GM18498 (cell line): ENCODE data around the gene TCERG1L.
"Not testable (repeated sequence)": the region's sequence is repeated elsewhere in the genome, so short reads cannot be mapped to it uniquely, and the experiment has no call there.

Experiments
- ATAC-seq: cut with Tn5 transposase; IDR thresholded peaks from one replicate; pipeline ENCODE4 v1.9.1; 2021; ENCODE audit warnings: mild to moderate bottlenecking, moderate library complexity; ENCODE audit not compliant: unreplicated experiment

TCERG1L gene

DNA sequence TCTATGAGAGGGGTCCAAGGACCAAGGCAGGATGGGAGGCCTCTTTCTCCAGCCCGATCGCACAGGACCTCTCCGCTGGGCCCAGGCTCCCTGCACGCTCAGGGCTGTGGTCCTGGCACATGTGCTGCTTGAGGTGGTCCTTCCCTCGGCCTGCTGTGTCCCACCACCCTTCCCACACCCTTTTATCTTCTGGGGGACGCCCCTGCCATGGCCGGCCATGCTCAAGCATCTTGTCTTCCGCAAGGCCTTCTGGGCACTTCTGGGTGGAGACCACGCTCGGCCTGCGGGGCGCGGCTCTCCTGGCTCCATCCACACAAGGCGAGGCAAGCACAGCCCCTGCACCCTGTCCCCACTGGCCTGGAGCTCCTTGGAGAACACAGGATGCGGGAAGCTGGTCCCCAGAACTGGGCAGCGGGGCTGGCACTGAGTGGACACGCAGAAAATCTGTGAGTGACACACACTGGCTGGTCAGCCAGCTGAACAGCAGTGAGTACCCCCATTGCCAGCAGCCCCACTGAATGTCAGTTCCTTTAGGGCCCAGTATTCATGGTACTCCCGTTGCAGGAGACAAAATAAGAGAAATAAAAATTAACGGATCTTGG lies 115.9 kb downstream of the TCERG1L start:
- no peak for ATAC-seq

DNA sequence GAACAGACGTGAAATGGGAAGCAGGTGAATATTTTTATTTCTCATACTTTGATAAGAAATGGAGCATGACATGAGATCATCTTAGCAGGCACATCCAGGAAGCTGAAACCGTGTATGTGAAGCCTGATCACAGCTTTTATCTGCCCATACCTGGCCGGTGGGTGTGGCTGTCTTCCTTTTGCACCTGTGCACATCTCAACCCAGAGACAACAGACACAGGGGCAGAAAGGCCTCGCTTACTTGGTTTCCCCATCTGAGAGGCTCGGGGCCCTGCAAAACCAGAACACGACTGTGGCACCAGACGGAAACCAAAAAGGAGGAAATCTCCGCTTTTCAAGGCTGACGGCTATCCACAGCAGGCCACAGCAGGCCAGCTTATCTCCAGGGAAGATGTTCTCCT lies 116.4 kb downstream of the TCERG1L start:
- ATAC-seq = no peak

DNA sequence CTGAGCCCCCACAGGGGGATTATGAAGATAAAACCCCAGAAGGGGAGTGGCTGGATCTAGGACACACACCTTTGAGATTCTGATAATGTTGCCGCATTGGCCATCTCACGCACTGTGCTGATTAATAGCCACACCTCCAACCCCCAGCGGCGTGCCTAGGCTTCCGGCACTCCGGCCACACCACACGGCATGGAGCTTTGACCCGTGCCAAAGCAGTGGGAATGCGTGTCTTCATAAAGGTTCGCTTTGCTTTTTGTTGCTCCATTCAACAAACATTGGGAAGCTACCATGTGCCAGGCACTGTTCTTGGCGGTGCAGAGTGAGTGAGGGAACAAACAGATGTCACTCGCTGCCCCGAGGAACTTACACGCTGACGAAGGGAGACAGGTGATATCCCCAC lies 117.6 kb downstream of the TCERG1L start:
- ATAC-seq = no peak

DNA sequence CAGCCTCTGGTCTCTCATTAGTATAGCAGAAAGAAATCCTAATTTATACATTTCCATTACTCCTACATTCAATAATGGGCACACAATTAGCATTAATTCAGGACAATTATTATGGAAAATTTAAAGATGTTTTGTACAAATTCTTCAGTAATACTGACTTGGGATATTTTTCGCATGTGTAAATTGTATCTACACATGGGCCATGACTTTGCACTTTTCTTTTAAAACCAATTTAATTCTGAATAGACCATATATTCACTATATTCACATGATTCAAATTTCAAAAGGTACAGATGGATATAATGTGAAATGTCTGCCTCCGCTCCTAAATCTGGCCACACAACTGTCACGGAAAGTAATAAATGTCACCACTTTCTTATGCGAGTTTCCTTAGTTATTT lies 123.0 kb downstream of the TCERG1L start:
- no peak for ATAC-seq

DNA sequence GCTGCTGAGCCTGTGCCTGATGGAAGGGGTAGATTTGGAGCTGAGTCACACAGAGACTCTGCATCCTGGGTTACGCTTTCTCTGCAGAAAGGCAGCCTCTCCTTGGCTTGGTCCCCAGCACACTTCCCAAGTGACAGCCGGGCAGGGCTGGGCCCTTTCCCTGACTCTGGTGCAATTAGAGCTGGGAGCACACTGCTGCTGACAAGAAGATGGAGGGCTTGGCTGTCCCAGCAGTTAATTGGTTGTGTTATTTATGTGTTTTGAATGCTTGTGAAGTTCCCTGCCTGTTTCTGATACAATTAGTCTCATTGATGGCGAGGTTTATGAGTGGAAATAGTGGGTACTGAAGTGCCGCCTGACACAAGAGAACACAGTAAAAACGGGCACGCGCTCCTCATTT lies 123.6 kb downstream of the TCERG1L start:
- ATAC-seq = no peak

DNA sequence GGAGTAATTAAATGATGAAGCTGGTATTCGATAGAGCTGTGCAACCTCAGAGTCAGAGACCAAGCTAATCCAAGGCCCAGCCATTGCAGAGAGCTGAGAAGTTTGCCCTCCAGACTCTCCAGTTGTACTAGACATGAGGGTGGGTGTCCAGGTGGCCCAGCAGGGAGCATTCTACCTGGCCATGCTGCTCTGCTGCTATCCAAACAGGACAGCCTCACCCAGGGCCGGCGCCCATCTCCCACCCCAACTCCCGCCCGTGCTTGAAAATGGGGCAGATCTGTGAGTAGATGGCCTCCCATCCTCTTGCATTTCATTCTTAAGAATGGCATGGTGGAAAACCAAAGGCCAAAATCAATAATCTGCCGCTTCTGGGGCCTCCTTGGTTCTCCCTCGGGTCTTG lies 124.2 kb downstream of the TCERG1L start:
- no peak for ATAC-seq

DNA sequence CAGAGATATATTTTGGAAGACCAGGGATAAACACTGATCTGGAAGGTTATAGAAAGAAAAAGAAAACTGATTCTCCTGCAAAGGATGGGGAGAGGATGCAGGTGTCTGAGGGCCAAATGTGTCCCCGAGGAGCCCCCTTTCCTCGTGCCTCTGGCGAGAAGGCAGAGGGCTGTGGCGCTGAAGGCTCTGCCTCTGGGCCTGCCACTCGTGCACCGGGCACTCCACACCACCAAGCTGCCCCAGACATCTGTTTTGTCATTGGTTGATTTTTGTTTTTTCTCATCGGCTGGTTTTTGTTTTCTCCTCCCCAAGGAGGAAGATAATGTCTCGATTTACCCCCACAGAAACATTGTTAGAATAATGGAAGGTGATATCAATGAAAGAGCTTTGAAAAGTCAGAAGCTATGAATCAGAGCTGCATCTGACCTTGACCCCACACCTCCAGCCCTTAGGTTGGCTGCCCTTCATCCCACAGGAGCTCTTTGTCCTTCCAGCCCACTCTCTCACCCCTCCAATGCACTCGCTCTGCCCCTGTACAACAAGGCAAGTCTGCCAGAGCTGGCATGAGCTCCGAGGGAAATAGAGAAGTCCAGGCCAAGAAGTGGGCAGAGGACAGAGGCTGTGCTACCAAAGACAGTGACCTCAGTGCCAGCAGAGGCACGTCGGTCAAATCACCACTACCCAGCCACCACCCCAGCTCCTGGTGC lies 124.8 kb downstream of the TCERG1L start:
- no peak for ATAC-seq

DNA sequence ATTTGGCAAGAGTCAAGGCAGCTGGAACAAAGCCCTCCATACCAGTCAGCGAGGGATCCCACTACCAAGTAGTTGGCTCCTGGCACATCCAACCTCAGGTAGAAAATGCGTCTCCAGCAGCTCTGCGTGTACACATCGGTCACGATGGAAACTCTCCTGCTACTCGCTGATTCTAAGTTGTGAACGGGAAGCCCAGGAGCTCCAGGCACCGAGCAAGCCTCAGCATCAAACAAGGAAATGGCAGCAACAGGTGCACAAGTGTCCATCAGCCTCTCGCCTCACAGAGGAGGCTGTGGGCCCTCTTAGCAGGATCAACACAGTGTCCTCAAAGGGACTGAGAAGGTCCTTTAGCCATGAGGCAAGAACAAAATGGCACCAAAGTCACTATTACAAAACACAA lies 127.0 kb downstream of the TCERG1L start:
- ATAC-seq = no peak

DNA sequence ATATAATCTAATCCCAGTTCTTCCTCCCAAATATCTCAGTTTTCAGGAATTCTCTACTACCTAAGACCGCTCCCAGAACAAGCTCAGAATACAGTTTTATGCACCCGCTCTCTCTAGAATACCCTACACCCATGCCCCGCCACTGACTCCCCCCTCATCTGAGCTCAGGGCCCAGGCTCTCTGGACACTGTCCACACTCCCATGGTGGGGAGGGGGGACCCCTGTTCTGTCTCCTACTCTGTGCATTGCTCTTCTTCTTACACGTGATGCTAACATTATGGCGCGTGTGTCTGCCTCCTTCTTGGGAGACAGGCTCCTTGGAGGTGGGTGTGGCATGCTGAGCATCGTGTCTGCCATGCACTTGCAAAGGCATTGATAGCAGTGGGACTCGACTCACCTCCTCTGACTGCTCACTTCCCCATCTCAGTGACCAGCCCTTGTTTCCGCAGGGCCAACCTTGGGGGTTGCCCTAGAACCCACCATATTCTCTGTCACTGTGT lies 127.9 kb downstream of the TCERG1L start:
- ATAC-seq = no peak

DNA sequence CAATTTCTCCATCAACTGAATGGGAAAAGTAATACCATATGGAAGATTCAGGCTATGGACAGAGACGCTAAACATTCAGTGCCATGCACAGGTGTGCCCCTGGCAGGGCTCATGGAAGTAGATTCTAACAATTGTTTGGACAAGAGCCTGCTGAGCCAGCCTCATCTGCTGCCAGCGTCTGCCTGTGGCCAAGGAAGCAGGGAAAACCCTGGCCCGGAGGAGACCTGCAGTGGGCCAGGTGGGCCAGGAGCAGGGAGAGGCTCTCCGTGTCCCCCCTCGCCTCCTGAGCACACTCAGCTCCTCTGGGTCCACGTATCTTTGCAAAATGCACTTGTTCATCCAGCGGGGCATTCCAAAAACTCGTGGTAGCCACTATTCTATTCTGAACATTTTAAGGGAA lies 130.1 kb downstream of the TCERG1L start:
- no peak for ATAC-seq

DNA sequence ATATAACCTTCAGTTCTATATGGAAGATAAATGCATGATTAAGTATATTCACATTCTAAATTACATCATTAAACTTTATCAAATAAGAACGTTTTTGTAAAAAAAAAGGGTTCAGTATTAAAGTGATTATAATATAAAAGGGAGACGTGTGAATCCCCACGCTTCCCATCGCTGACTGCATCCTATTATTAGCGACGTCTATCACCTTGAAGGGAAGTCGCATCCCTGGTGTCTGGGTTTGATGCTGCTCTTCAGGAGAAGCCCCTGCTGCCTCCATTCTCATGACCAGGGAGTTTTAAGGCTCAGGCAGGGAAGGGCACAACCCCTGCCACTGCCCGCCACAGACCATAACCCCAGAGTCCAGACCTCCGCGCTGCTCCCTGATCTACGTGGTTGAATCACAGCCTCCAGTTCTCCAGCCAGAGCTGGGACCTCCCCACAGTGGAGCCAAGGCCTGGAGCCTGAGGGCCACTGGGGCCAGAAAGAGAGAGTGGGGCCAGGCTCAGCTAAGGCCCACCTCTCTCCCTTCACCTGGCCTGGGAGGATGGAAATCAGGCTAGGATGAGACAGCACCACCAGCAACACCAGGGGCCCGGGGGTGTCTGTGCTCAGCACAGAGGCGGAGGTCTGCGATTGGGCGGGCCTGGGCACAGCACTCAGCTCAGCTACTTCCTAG lies 130.6 kb downstream of the TCERG1L start:
- ATAC-seq = no peak

DNA sequence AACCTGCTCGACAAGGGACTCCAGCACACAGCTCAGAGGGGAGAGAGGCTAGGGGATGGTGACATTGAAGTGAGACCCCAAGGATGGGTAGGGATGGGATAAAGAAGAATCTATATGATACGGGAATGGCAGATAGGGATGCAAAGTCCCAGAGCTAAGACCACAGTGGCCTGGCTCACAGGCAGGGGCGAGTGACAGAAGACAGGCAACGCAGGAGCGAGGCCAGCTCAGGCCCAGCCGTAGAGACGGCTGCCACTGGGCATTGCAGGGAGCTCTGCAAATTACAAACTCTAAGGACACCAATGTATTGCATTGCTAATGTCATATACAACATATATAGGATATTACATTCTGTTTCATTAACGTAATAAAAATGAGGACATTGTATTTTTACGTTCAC lies 131.4 kb downstream of the TCERG1L start:
- no peak for ATAC-seq

DNA sequence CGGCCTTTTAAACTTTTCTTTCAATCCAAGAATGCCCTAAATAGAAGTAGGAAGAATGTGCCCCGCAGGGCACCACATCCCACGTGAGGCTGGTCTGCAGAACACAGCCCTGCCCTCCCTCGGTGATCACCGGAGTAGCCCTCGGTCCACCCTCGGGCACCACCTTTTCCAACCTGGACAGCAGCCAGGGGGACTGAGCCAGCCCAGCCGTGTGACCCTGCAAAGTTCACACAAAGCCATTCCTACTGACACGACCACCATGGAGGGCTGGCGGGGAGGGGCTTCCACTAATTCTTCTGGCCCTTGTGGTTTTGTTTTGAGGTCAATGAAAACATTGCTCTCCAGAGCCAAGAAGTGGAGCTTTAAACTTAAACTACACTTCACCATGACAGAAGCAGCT lies 132.2 kb downstream of the TCERG1L start:
- no peak for ATAC-seq

DNA sequence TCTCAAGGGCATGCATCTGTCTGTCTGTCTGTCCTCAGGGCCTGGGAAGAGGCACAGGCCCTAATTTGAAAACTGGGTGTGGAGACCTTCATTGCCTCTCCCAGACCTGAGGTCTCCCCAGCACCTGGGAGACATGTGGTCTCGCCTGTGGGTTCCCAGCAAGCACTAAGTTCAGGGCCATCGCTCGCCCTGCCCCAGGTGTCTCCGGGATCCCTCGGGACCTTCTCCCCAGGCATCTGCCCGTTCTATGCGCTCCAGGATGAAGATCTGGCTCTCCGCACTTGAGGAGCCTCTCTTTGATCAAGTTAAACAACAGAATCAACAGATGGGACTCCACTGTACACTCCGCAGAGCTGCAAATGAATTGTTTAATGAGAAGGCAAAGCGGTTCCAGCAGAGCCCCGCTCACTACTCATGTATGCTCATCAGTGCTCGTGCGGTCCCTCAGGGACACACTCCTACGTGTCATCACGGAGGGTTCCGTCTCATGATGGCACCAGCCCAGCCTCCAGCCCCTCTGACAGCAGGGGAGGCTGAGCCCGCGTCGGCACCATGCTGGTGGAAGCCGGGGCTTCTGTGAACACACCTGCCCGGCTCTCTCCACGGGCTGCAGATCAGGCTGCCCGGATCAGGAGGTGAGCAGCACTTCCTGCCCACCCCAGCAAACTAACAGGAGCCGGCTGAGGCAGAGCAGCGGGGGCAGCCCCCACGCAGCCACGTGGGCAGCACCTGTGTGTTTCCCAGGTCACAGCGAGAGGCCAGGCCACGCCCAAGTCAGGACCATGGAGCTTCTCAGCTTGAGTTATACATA lies 132.8 kb downstream of the TCERG1L start:
- no peak for ATAC-seq

DNA sequence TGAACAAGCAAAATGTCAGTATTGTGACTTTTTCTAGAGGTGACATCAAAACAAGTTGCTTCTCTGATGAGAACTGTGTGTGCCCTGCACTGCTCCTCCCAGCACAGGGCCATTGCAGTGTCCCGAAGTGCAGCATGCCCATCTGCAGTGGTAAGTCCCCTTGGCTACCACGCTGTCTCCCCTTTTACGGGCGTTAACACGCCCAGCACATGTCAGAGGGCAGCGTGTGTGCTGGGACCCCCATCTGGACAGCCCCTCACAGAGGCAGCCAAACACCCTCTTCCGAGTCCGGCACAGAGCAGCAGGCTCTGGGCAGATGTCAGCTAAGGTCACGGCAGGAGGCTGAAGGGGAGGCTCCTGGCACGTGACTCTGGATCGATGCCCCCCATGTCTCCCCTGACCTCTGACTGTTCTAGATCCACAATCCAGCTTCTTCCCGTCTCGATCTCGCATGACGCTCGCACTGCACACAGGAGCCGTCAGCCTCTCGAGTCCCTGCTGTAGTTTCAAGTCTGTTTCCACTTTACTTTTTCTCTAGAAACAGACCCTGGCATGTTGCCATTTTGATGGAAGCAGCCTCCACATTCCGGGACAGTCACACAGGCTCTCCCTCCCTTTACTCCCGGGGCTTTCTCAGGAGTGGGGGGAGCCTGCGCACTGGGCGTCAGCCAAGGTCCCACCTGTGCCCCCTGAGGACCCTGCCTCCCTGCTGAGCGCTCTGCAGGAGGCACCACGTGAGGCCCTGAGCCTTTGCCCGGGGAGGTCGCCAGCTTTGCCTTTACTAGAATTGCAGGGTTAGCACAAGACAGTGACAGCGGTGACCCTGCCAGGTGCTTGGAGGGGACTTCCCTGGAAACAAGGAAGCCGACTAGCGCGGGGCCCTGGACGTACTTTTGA lies 133.8 kb downstream of the TCERG1L start:
- no peak for ATAC-seq

DNA sequence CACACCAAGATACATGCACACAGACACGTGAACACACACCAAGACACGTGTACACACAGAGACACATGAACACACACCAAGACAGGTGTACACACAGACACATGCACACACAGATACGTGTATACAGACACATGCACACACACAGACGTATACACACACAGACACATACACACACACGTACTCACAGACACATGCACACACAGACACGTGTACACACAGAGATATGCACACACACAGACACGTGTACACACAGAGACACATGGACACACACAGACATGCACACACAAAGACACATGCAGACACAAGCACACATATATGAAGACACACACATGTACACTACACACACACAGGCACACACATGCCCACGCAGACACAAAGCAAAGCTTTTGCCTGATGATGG lies 134.6 kb downstream of the TCERG1L start:
- no peak for ATAC-seq

DNA sequence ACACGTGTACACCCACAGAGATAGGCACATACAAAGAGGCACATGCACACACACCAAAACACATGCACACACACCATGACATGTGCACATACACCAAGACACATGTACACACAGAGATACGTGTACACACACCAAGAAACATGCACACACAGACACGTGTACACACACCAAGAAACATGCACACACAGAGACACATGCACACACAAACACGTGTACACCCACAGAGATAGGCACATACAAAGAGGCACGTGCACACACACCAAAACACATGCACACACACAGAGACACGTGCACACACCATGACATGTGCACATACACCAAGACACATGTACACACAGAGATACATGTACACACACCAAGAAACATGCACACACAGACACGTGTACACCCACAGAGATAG lies 135.2 kb downstream of the TCERG1L start:
- not testable (repeated sequence) for ATAC-seq

DNA sequence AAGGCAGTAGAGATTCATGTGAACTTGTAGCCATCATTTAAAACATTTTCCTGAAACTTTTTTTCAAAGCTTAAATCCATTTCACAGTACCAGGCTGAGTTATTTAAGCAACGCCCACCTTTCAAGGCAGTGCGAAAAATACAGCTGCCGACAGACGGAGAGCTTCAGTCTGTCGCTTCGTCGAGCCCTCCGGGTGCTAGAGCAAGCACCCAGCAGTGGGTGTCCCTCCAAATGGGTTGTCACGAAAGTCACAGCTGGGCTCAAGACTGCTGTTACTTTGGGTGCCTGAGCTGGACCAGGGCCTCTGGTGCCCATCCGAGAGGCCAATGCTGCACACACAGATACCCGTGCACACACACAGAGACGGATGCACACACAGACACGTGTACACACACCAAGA lies 135.6 kb downstream of the TCERG1L start:
- ATAC-seq = no peak

DNA sequence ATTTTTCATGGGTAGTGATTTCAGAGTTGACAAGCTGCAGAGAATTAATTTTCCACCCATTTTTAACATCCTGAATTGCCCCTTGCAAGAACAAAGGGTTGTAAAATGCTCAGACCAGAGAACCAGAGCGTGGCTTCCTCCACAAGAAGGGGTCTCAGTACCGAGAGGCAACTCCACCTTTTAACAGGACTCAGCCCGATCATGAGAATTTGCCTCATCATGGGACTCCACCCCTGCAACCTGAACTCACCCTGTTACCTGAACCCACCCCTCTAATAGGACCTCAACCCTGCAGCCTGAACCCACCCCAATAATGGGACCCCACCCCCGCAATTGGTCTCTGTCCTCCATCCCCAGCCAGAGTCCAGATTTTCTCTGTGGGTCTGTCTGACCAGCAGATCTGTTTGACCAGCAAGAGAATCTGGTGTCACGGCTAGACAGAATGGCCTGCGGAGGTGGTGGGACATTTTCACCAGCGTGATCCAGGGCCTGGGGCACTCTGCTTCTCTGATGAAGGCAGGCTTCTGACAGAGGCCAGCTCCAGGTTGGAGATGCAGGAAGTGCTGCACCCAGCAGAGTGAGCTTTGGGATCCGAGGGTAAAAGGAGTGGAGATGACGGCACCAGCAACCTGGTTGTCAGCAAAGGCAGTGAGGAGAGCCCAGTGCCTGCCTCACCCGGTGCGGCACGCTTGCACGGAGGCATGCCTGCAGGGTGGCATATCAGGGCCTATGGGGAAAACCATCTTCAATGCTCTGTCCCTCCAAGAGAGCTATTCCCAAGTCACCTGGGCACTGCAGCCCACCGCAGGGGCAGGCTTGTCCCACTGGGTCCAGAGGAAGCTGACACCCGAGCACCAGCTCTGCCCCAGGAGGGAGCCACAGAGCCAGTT lies 136.6 kb downstream of the TCERG1L start:
- ATAC-seq = no peak
